IgD-negative memory B cell (primary cell): Measurements from ENCODE around the gene APOL4. TPM values are rescaled to one million over a fixed set of nuclear protein-coding genes. Genes with fewer than 3 reads are reported as not detected.
"Not testable (repeated sequence)": the region's sequence is repeated elsewhere in the genome, so short reads cannot be mapped to it uniquely, and the experiment has no call there.

ENCODE experiments used
- H3K27ac Mint-ChIP-seq, 3 donors: one replicate each; pipeline ENCODE4 v1.8.0; 2020 to 2022; ENCODE audit warnings: mild to moderate bottlenecking in 3 of 3, mixed read lengths in 3 of 3, moderate library complexity in 1 of 3
- H3K27me3 Mint-ChIP-seq: one replicate; pipeline ENCODE4 v1.8.0; 2021; ENCODE audit warnings: mixed read lengths
- H3K36me3 Mint-ChIP-seq: one replicate; pipeline ENCODE4 v1.8.0; 2020; ENCODE audit warnings: mild to moderate bottlenecking, mixed read lengths
- H3K4me1 Mint-ChIP-seq, 3 donors: one replicate each; pipeline ENCODE4 v1.8.0; 2020 to 2022; ENCODE audit warnings: mixed read lengths in 3 of 3, mild to moderate bottlenecking in 1 of 3
- H3K4me3 Mint-ChIP-seq, 4 donors: one replicate each; pipeline ENCODE4 v1.8.0; 2020 to 2022; ENCODE audit warnings: mild to moderate bottlenecking in 4 of 4, mixed read lengths in 4 of 4, moderate library complexity in 3 of 4
- H3K9me3 Mint-ChIP-seq, 3 donors: one replicate each; pipeline ENCODE4 v1.8.0; 2020 to 2021; ENCODE audit warnings: mixed read lengths in 3 of 3, mild to moderate bottlenecking in 1 of 3
- polyA plus RNA-seq: library from polyadenylated mRNA; unstranded; fragments of 300-500 nt; fragmentation: Illumina TruSeq; gene quantifications from one replicate; pipeline ENCODE4 v1.2.3, GENCODE V29; 2021

Gene APOL4
- polyA plus RNA-seq, 1 donor from 2014 or later, result not detected

- Mint-ChIP-seq H3K9me3 (no peaks in the 10 kb centered on the region), H3K4me1 (peaks cover 2 to 6% (median 4%) of the 10 kb centered on the region in 3 donors), H3K27ac (peak overlapping the region in 1 of 3 donors; percentile 62), H3K4me3 (no peak overlapping the region), H3K27me3 (peaks cover 7% of the 10 kb centered on the region), H3K36me3 (peaks cover 2% of the 10 kb centered on the region)
These were observed 9.1 kb downstream of the APOL4 start for GRCh38 chr22:36192542-36192941.

- no peak overlapping the region for H3K4me3 Mint-ChIP-seq
- H3K27ac Mint-ChIP-seq, result no peak overlapping the region
- H3K9me3 Mint-ChIP-seq, result no peaks in the 10 kb centered on the region
- H3K4me1 Mint-ChIP-seq, result no peaks in the 10 kb centered on the region
- H3K27me3 Mint-ChIP-seq, result peaks cover 5% of the 10 kb centered on the region
- H3K36me3 Mint-ChIP-seq, result peaks cover 2% of the 10 kb centered on the region
These were observed 10.3 kb downstream of the APOL4 start for GRCh38 chr22:36191106-36191836.

GRCh38 chr22:36187862-36188261, 13.7 kb downstream of the APOL4 start:
- not testable (repeated sequence) for H3K4me3 Mint-ChIP-seq, H3K9me3 Mint-ChIP-seq, H3K36me3 Mint-ChIP-seq, H3K27ac Mint-ChIP-seq, H3K4me1 Mint-ChIP-seq, H3K27me3 Mint-ChIP-seq

- Mint-ChIP-seq H3K27ac (peak overlapping the region in 1 of 3 donors; percentile 23), H3K36me3 (peaks cover 2% of the 10 kb centered on the region), H3K4me3 (no peak overlapping the region), H3K9me3 (no peaks in the 10 kb centered on the region), H3K27me3 (peaks cover 2% of the 10 kb centered on the region), H3K4me1 (no peaks in the 10 kb centered on the region)
These were observed 15.6 kb downstream of the APOL4 start for GRCh38 chr22:36185828-36186624.

GRCh38 chr22:36184433-36185025, 17.1 kb downstream of the APOL4 start:
- Mint-ChIP-seq H3K4me1 (peaks cover 0 to 4% (median 2%) of the 10 kb centered on the region in 3 donors), H3K27ac (no peak overlapping the region)

GRCh38 chr22:36183446-36183845, 18.2 kb downstream of the APOL4 start:
- peaks cover 0 to 4% (median 2%) of the 10 kb centered on the region in 3 donors for H3K4me1 Mint-ChIP-seq
- no peak overlapping the region for H3K4me3 Mint-ChIP-seq
- H3K27me3 Mint-ChIP-seq, result peaks cover 2% of the 10 kb centered on the region
- H3K27ac Mint-ChIP-seq, result no peak overlapping the region
- H3K36me3 Mint-ChIP-seq, result peaks cover 2% of the 10 kb centered on the region
- H3K9me3 Mint-ChIP-seq, result no peaks in the 10 kb centered on the region

More at GRCh38 chr22:36184433-36185025, 17.1 kb downstream of the APOL4 start:
- Mint-ChIP-seq H3K27me3 (peaks cover 2% of the 10 kb centered on the region), H3K36me3 (peaks cover 2% of the 10 kb centered on the region), H3K9me3 (no peaks in the 10 kb centered on the region), H3K4me3 (peak overlapping the region in 1 of 4 donors; percentile 28)

- H3K9me3 Mint-ChIP-seq, result no peaks in the 10 kb centered on the region
- no peak overlapping the region for H3K4me3 Mint-ChIP-seq
- no peaks in the 10 kb centered on the region for H3K36me3 Mint-ChIP-seq
- H3K4me1 Mint-ChIP-seq, result peaks cover 0 to 4% (median 2%) of the 10 kb centered on the region in 3 donors
- H3K27ac Mint-ChIP-seq, result peak overlapping the region in 1 of 3 donors; percentile 26
- H3K27me3 Mint-ChIP-seq, result peaks cover 2% of the 10 kb centered on the region
These were observed 18.8 kb downstream of the APOL4 start for GRCh38 chr22:36182857-36183256.

- Mint-ChIP-seq H3K9me3 (no peaks in the 10 kb centered on the region), H3K27me3 (peaks cover 2% of the 10 kb centered on the region), H3K4me1 (peaks cover 0 to 4% (median 2%) of the 10 kb centered on the region in 3 donors), H3K36me3 (no peaks in the 10 kb centered on the region), H3K27ac (no peak overlapping the region), H3K4me3 (no peak overlapping the region)
These were observed 19.6 kb downstream of the APOL4 start for GRCh38 chr22:36182056-36182455.

- Mint-ChIP-seq H3K4me3 (no peak overlapping the region), H3K27ac (no peak overlapping the region)
These were observed 20.7 kb downstream of the APOL4 start for GRCh38 chr22:36180928-36181327.

GRCh38 chr22:36180038-36180880, 21.4 kb downstream of the APOL4 start:
- H3K27me3 Mint-ChIP-seq, result peaks cover 2% of the 10 kb centered on the region
- no peak overlapping the region for H3K27ac Mint-ChIP-seq
- H3K36me3 Mint-ChIP-seq, result peaks cover 2% of the 10 kb centered on the region
- H3K9me3 Mint-ChIP-seq, result no peaks in the 10 kb centered on the region
- peak overlapping the region in 1 of 4 donors; percentile 4 for H3K4me3 Mint-ChIP-seq
- H3K4me1 Mint-ChIP-seq, result peaks cover 0 to 4% (median 2%) of the 10 kb centered on the region in 3 donors

More at GRCh38 chr22:36180928-36181327, 20.7 kb downstream of the APOL4 start:
- Mint-ChIP-seq H3K27me3 (peaks cover 2% of the 10 kb centered on the region), H3K9me3 (no peaks in the 10 kb centered on the region), H3K4me1 (peaks cover 0 to 4% (median 2%) of the 10 kb centered on the region in 3 donors), H3K36me3 (no peaks in the 10 kb centered on the region)

- peaks cover 0 to 4% (median 2%) of the 10 kb centered on the region in 3 donors for H3K4me1 Mint-ChIP-seq
- H3K27me3 Mint-ChIP-seq, result no peaks in the 10 kb centered on the region
- H3K4me3 Mint-ChIP-seq, result no peak overlapping the region
- peaks cover 2% of the 10 kb centered on the region for H3K36me3 Mint-ChIP-seq
- no peaks in the 10 kb centered on the region for H3K9me3 Mint-ChIP-seq
- H3K27ac Mint-ChIP-seq, result no peak overlapping the region
These were observed 24.4 kb downstream of the APOL4 start for GRCh38 chr22:36177160-36177559.

- peaks cover 0 to 4% (median 2%) of the 10 kb centered on the region in 3 donors for H3K4me1 Mint-ChIP-seq
- H3K4me3 Mint-ChIP-seq, result no peak overlapping the region
- H3K27me3 Mint-ChIP-seq, result no peaks in the 10 kb centered on the region
- no peaks in the 10 kb centered on the region for H3K9me3 Mint-ChIP-seq
- peaks cover 2% of the 10 kb centered on the region for H3K36me3 Mint-ChIP-seq
- no peak overlapping the region for H3K27ac Mint-ChIP-seq
These were observed 25.7 kb downstream of the APOL4 start for GRCh38 chr22:36175892-36176291.

GRCh38 chr22:36171941-36172340, 29.7 kb downstream of the APOL4 start:
- no peak overlapping the region for H3K4me3 Mint-ChIP-seq
- no peak overlapping the region for H3K27ac Mint-ChIP-seq
- H3K36me3 Mint-ChIP-seq, result peaks cover 2% of the 10 kb centered on the region
- H3K9me3 Mint-ChIP-seq, result peaks cover 0 to 9% (median 0%) of the 10 kb centered on the region in 3 donors
- H3K4me1 Mint-ChIP-seq, result peaks cover 1 to 2% (median 1%) of the 10 kb centered on the region in 3 donors
- H3K27me3 Mint-ChIP-seq, result peaks cover 2% of the 10 kb centered on the region

GRCh38 chr22:36166518-36167220, 34.9 kb downstream of the APOL4 start:
- H3K36me3 Mint-ChIP-seq, result no peaks in the 10 kb centered on the region
- H3K4me3 Mint-ChIP-seq, result peak overlapping the region in 1 of 4 donors; percentile 30
- H3K27ac Mint-ChIP-seq, result peak overlapping the region in 2 of 3 donors; percentile 6 to 26
- H3K27me3 Mint-ChIP-seq, result peaks cover 2% of the 10 kb centered on the region
- H3K4me1 Mint-ChIP-seq, result peaks cover 22 to 43% (median 39%) of the 10 kb centered on the region in 3 donors
- peaks cover 0 to 9% (median 0%) of the 10 kb centered on the region in 3 donors for H3K9me3 Mint-ChIP-seq
